ENCODE measurements around the gene NCR3LG1. TPM values are rescaled to one million over a fixed set of nuclear protein-coding genes. Genes with fewer than 3 reads are reported as not detected.

NCR3LG1 gene
- total RNA-seq, 1 donor, result 26.4 TPM

GRCh38 chr11:17343907-17344306 lies 7.7 kb upstream of the NCR3LG1 start:
- Histone ChIP-seq H3K27ac (ENCODE audit: low read depth, low read length) (peak overlapping the region; percentile 73), H3K27me3 (ENCODE audit: insufficient read depth, low read length) (no peaks in the 10 kb centered on the region)

GRCh38 chr11:17347676-17348075 lies 3.9 kb upstream of the NCR3LG1 start:
- no peak for DNase-seq (ENCODE audit: insufficient read length, low spot score, missing footprints)
- Histone ChIP-seq H3K27me3 (ENCODE audit: insufficient read depth, low read length) (no peaks in the 10 kb centered on the region), H4K20me1 (ENCODE audit: insufficient read depth, low read length) (no peaks in the 10 kb centered on the region), H3K4me2 (ENCODE audit: insufficient read depth, low read length) (no peak overlapping the region), H3K4me3 (ENCODE audit: insufficient read depth, low read length) (no peak overlapping the region), H3K27ac (ENCODE audit: low read depth, low read length) (no peak overlapping the region), H3K36me3 (ENCODE audit: insufficient read depth, low read length) (no peaks in the 10 kb centered on the region), H2AFZ (ENCODE audit: low read length) (no peak overlapping the region), H3K9me3 (ENCODE audit: low read depth, low read length) (no peaks in the 10 kb centered on the region), H3K79me2 (ENCODE audit: insufficient read depth, low read length) (no peaks in the 10 kb centered on the region), H3K4me1 (ENCODE audit: insufficient read depth, low read length) (peaks cover 17% of the 10 kb centered on the region)
- TF ChIP-seq CTCF (IDR thresholded peaks at IDR 0.05; ENCODE audit: extremely low read depth, low read depth, low read length), result no peak

More at GRCh38 chr11:17343907-17344306, 7.7 kb upstream of the NCR3LG1 start:
- TF ChIP-seq CTCF (IDR thresholded peaks at IDR 0.05; ENCODE audit: extremely low read depth, low read depth, low read length), result no peak
- no peaks in the 10 kb centered on the region for H3K79me2 ChIP-seq (ENCODE audit: insufficient read depth, low read length)
- H3K9me3 ChIP-seq (ENCODE audit: low read depth, low read length), result no peaks in the 10 kb centered on the region
- no peaks in the 10 kb centered on the region for H3K36me3 ChIP-seq (ENCODE audit: insufficient read depth, low read length)
- DNase-seq (ENCODE audit: insufficient read length, low spot score, missing footprints), result peak; percentile 83
- H2AFZ ChIP-seq (ENCODE audit: low read length), result no peak overlapping the region
- no peak overlapping the region for H3K4me3 ChIP-seq (ENCODE audit: insufficient read depth, low read length)
- no peak overlapping the region for H3K4me2 ChIP-seq (ENCODE audit: insufficient read depth, low read length)
- no peaks in the 10 kb centered on the region for H4K20me1 ChIP-seq (ENCODE audit: insufficient read depth, low read length)
- peaks cover 7% of the 10 kb centered on the region for H3K4me1 ChIP-seq (ENCODE audit: insufficient read depth, low read length)

DNA sequence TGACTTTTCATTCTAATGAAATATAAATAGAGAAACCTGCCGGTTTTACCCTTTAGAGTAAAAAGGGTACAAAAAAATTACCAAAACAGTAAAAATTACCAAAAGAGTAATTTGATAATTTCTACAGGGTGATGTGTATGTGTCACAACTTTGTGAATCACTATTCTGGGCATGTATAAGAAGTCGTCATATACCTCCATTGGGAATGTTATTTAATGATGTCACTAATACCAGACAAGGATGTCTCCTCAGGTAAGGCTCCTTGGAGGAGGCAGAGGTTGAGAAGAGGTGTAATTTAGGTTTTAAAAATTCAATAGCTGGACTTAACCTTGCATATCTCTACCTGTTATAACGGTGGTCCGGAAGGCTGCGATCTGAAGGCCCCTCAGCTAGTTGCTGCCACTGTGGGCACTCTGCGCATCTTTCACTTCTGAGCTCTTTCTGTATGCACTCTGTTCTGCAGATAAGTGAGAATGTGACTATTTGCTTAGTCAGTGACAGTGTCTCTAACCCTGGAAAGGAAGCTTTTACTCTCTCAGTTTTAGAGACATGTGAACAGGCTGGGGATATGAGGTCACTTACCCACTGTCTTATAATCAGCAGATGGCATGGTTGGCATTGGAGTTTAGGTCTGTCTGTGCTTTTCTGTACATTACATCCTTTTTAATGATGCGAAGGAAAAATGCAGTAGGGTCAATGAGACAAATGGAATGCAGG lies 987 bp upstream of the NCR3LG1 start:
- Histone ChIP-seq H3K27me3 (ENCODE audit: insufficient read depth, low read length) (no peaks in the 10 kb centered on the region), H4K20me1 (ENCODE audit: insufficient read depth, low read length) (no peaks in the 10 kb centered on the region), H2AFZ (ENCODE audit: low read length) (no peak overlapping the region), H3K9me3 (ENCODE audit: low read depth, low read length) (no peaks in the 10 kb centered on the region), H3K4me2 (ENCODE audit: insufficient read depth, low read length) (peak overlapping the region; percentile 94), H3K27ac (ENCODE audit: low read depth, low read length) (no peak overlapping the region), H3K36me3 (ENCODE audit: insufficient read depth, low read length) (no peaks in the 10 kb centered on the region), H3K79me2 (ENCODE audit: insufficient read depth, low read length) (peaks cover 8% of the 10 kb centered on the region), H3K4me1 (ENCODE audit: insufficient read depth, low read length) (peaks cover 24% of the 10 kb centered on the region), H3K4me3 (ENCODE audit: insufficient read depth, low read length) (no peak overlapping the region)
- no peak for TF ChIP-seq CTCF (IDR thresholded peaks at IDR 0.05; ENCODE audit: extremely low read depth, low read depth, low read length)
- DNase-seq (ENCODE audit: insufficient read length, low spot score, missing footprints), result peak; percentile 71

DNA sequence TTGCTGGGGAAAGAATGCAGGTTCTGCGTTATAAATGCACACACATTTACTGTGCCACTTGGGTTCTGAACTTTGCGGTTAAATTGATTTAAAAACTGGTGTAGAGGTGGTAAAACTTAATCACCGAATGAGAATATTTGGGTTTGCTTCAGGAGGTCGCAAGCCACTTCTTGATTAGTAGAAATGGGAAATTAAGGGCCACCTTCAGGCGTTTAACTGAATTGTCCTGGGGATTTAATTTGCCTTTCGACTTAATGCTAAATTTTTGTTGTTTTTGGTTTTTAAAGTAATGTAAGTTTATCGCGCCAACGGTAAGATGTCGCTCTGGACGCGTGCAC lies 459 bp upstream of the NCR3LG1 start:
- H3K27me3 ChIP-seq (ENCODE audit: insufficient read depth, low read length), result no peaks in the 10 kb centered on the region
- H3K36me3 ChIP-seq (ENCODE audit: insufficient read depth, low read length), result no peaks in the 10 kb centered on the region
- peaks cover 11% of the 10 kb centered on the region for H3K79me2 ChIP-seq (ENCODE audit: insufficient read depth, low read length)
- peak overlapping the region; percentile 88 for H2AFZ ChIP-seq (ENCODE audit: low read length)
- peak overlapping the region; percentile 78 for H3K4me3 ChIP-seq (ENCODE audit: insufficient read depth, low read length)
- peak; percentile 13 for TF ChIP-seq CTCF (IDR thresholded peaks at IDR 0.05; ENCODE audit: extremely low read depth, low read depth, low read length)
- H3K9me3 ChIP-seq (ENCODE audit: low read depth, low read length), result no peaks in the 10 kb centered on the region
- H4K20me1 ChIP-seq (ENCODE audit: insufficient read depth, low read length), result no peaks in the 10 kb centered on the region
- peak overlapping the region; percentile 94 for H3K4me2 ChIP-seq (ENCODE audit: insufficient read depth, low read length)
- no peak for DNase-seq (ENCODE audit: insufficient read length, low spot score, missing footprints)
- H3K4me1 ChIP-seq (ENCODE audit: insufficient read depth, low read length), result peaks cover 24% of the 10 kb centered on the region
- H3K27ac ChIP-seq (ENCODE audit: low read depth, low read length), result peak overlapping the region; percentile 75

Data from osteoblast (primary cell).